HG02981 (cell line): ENCODE results near the gene NUP214.
"Not testable (repeated sequence)": the region's sequence is repeated elsewhere in the genome, so short reads cannot be mapped to it uniquely, and the experiment has no call there.

Source experiments
- ATAC-seq: cut with Tn5 transposase; IDR thresholded peaks from one replicate; pipeline ENCODE4 v1.9.1; 2021; ENCODE audit warnings: mild to moderate bottlenecking, moderate library complexity; ENCODE audit not compliant: unreplicated experiment

NUP214 gene

GRCh38 chr9:131158673-131159072 is 33.3 kb downstream of the NUP214 start:
- ATAC-seq = not testable (repeated sequence)

GRCh38 chr9:131160416-131161112 is 35.2 kb downstream of the NUP214 start:
- no peak for ATAC-seq

GRCh38 chr9:131161585-131161984 is 36.2 kb downstream of the NUP214 start:
- ATAC-seq = no peak

- no peak for ATAC-seq
Measured at GRCh38 chr9:131162886-131163285, 37.5 kb downstream of the NUP214 start.

- ATAC-seq = no peak
Measured at GRCh38 chr9:131165523-131165922, 40.1 kb downstream of the NUP214 start.

- no peak for ATAC-seq
Measured at GRCh38 chr9:131167146-131167692, 41.8 kb downstream of the NUP214 start.

- no peak for ATAC-seq
Measured at GRCh38 chr9:131167936-131168335, 42.5 kb downstream of the NUP214 start.

- ATAC-seq = no peak
Measured at GRCh38 chr9:131169563-131170240, 44.3 kb downstream of the NUP214 start.

- no peak for ATAC-seq
Measured at GRCh38 chr9:131173995-131174394, 48.6 kb downstream of the NUP214 start.

- ATAC-seq = no peak
Measured at GRCh38 chr9:131174681-131175239, 49.4 kb downstream of the NUP214 start.

- ATAC-seq = no peak
Measured at GRCh38 chr9:131177898-131178297, 52.5 kb downstream of the NUP214 start.

GRCh38 chr9:131178382-131178781 is 53.0 kb downstream of the NUP214 start:
- peak; percentile 85 for ATAC-seq

GRCh38 chr9:131178926-131179325 is 53.5 kb downstream of the NUP214 start:
- no peak for ATAC-seq

- ATAC-seq = no peak
Measured at GRCh38 chr9:131179561-131180219, 54.3 kb downstream of the NUP214 start.

GRCh38 chr9:131180454-131180853 is 55.1 kb downstream of the NUP214 start:
- no peak for ATAC-seq

GRCh38 chr9:131181091-131181681 is 55.8 kb downstream of the NUP214 start:
- ATAC-seq = no peak

- ATAC-seq = no peak
Measured at GRCh38 chr9:131185924-131186323, 60.5 kb downstream of the NUP214 start.

GRCh38 chr9:131186622-131187021 is 61.2 kb downstream of the NUP214 start:
- ATAC-seq = no peak

- ATAC-seq = no peak
Measured at GRCh38 chr9:131187957-131188356, 62.6 kb downstream of the NUP214 start.

GRCh38 chr9:131188976-131189375 is 63.6 kb downstream of the NUP214 start:
- no peak for ATAC-seq

GRCh38 chr9:131190191-131190590 is 64.8 kb downstream of the NUP214 start:
- no peak for ATAC-seq
